Measurements from ENCODE around the gene ZPLD1.

Gene ZPLD1

GRCh38 chr3:102521246-102521645 lies 86.4 kb downstream of the ZPLD1 start:
- in situ Hi-C loops (cut with MboI; ENCODE audit: low sequenced_read_pairs) = no loop called here

GRCh38 chr3:102525624-102526023 lies 90.8 kb downstream of the ZPLD1 start:
- in situ Hi-C loops (cut with MboI; ENCODE audit: low sequenced_read_pairs) = loop anchor here (25.0 kb wide), 1 partner anchor 288 kb away; no protein-coding TSS in a partner anchor

- in situ Hi-C loops (cut with MboI; ENCODE audit: low sequenced_read_pairs) = loop anchor here (25.0 kb wide), 1 partner anchor 290 kb away; no protein-coding TSS in a partner anchor
Measured at GRCh38 chr3:102526865-102527264, 92.0 kb downstream of the ZPLD1 start.

DNA sequence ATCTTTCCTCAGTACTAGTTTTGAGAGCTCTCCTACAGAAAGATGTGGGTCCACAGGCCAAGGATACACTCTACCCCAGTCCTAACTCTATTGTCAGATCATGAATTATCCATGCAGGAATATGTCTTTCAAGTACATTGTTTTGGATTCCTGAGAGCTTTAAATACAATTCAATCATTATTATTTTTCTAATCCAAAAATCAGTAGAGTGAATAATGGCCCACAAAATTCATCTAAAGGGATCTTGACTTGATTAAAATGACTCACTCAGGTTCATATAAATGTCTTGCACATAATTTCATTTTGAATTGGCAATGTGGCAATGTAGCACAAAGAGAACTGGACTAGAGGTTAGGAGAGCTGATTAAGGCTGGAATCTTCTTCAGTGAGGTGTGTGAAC lies 93.9 kb downstream of the ZPLD1 start:
- in situ Hi-C loops (cut with MboI; ENCODE audit: low sequenced_read_pairs) = loop anchor here (25.0 kb wide), 1 partner anchor 291 kb away; no protein-coding TSS in a partner anchor

Data from HL-60/S4 treated with phorbol 12-myristate 13-acetate at 8.2 ng/mL for 4 days and 3 days (cell line).